ENCODE results near the gene CCDC157. TPM values are rescaled to one million over a fixed set of nuclear protein-coding genes. Genes with fewer than 3 reads are reported as not detected.
A peak's percentile ranks its signal among the peaks of the same experiment; 100 is the strongest.

CCDC157 gene
- total RNA-seq, 2 experiments from 2014 or later = 2.2 to 2.4 TPM

- CTCF ChIA-PET = interaction anchor here (1.0 to 4.5 kb wide), 9 partner anchors 9 to 206 kb away, joined by 3 to 37 read pairs (median 5); partner anchors contain the start of genes CASTOR1, RNF215 and TBC1D10A
- DNase-seq (peak; percentile 69), ATAC-seq (peak; percentile 48)
- Mint-ChIP-seq H3K4me1 (ENCODE audit: low read depth) (peaks cover 93% of the 10 kb centered on the region), H3K36me3 (ENCODE audit: low read depth) (peaks cover 23% of the 10 kb centered on the region), H3K4me3 (no peak overlapping the region), H3K9me3 (no peaks in the 10 kb centered on the region), H3K27me3 (no peaks in the 10 kb centered on the region), H3K27ac (peak overlapping the region; percentile 80)
- intact Hi-C loops (cut with micrococcal nuclease) = no loop called here
- POLR2A ChIA-PET = interaction anchor here (0.8 to 8.7 kb wide), 7 partner anchors 10 to 26 kb away, joined by 3 to 68 read pairs (median 6); partner anchors contain the start of genes CASTOR1 and TBC1D10A
- TF ChIP-seq, protein P1, sequence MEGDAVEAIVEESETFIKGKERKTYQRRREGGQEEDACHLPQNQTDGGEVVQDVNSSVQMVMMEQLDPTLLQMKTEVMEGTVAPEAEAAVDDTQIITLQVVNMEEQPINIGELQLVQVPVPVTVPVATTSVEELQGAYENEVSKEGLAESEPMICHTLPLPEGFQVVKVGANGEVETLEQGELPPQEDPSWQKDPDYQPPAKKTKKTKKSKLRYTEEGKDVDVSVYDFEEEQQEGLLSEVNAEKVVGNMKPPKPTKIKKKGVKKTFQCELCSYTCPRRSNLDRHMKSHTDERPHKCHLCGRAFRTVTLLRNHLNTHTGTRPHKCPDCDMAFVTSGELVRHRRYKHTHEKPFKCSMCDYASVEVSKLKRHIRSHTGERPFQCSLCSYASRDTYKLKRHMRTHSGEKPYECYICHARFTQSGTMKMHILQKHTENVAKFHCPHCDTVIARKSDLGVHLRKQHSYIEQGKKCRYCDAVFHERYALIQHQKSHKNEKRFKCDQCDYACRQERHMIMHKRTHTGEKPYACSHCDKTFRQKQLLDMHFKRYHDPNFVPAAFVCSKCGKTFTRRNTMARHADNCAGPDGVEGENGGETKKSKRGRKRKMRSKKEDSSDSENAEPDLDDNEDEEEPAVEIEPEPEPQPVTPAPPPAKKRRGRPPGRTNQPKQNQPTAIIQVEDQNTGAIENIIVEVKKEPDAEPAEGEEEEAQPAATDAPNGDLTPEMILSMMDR (IDR thresholded peaks at IDR 0.05) = no peak
These were observed 41.9 kb upstream of the CCDC157 start for GRCh38 chr22:30314915-30315314.

DNA sequence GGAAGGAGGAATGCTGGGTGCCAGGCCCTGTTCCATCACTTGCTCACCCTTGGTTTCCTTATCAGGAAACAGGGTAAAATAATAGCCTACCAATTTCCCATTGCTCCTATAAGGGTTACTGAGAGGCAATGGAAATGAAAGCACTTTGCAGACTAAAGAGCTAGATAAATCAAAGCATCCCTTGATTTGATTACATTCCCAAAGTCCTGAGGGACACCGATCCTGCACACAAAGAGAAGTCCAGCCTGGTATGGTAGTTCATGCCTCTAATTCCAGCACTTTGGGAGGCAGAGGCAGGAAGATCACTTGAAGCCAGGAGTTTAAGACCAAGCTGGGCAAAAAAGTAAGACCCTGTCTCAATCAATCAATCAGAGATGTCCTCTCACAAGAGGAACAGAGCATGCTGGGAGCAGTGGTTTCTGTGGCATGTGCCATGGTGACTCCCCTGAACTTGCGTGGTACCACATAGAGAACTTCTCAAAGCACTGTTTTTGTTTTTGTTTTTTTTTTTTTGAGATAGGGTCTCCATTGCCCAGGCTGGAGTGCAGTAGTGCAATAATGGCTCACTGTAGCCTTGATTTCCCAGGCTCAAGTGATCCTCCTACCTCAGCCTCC, 40.7 kb upstream of the CCDC157 start:
- peaks cover 91% of the 10 kb centered on the region for H3K4me1 Mint-ChIP-seq (ENCODE audit: low read depth)
- DNase-seq (peak; percentile 44), ATAC-seq (no peak)
- CTCF ChIA-PET = interaction anchor here (1.0 to 4.5 kb wide), 7 partner anchors 8 to 75 kb away, joined by 3 to 37 read pairs (median 7); partner anchors contain the start of genes CASTOR1 and RNF215
- H3K27me3 Mint-ChIP-seq = no peaks in the 10 kb centered on the region
- H3K27ac Mint-ChIP-seq = peak overlapping the region; percentile 80
- peaks cover 23% of the 10 kb centered on the region for H3K36me3 Mint-ChIP-seq (ENCODE audit: low read depth)
- no peak overlapping the region for H3K4me3 Mint-ChIP-seq
- TF ChIP-seq, protein P1 (IDR thresholded peaks at IDR 0.05) = no peak
- POLR2A ChIA-PET = interaction anchor here (2.5 to 8.7 kb wide), 2 partner anchors 9 to 19 kb away, joined by 7 to 68 read pairs; partner anchors contain the start of gene TBC1D10A
- intact Hi-C loops (cut with micrococcal nuclease) = no loop called here
- H3K9me3 Mint-ChIP-seq = no peaks in the 10 kb centered on the region

DNA sequence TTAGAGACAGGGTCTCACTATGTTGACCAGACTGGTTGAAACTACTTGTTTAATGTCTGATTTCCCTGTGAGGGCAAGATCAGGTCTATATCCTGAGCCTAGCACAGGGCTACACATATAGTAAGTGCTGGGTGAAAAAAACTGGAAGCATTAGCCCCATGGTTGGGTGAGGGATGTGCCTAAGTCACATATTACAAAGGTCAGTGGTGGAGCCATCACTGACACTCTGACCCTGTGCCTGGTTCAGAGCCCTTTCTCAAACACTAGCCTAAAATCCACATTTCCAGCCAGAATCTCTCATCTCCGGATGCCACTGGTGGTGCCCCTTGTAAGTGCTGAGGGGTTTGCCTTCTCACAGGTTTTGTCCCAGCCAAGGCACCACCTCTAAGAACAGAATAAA, 39.0 kb upstream of the CCDC157 start:
- DNase-seq = no peak
- H3K4me3 Mint-ChIP-seq = no peak overlapping the region
- intact Hi-C loops (cut with micrococcal nuclease) = no loop called here
- TF ChIP-seq, protein P1 (IDR thresholded peaks at IDR 0.05) = no peak
- H3K27me3 Mint-ChIP-seq = no peaks in the 10 kb centered on the region
- ChIA-PET CTCF (interaction anchor here (1.1 to 1.6 kb wide), 2 partner anchors 10 to 30 kb away, joined by 3 to 7 read pairs; no protein-coding TSS in a partner anchor), POLR2A (interaction anchor here (1.8 to 8.7 kb wide), 2 partner anchors 8 to 38 kb away, joined by 4 to 68 read pairs; partner anchors contain the start of genes SF3A1 and TBC1D10A)
- no peak for ATAC-seq
- H3K27ac Mint-ChIP-seq = peak overlapping the region; percentile 76
- no peaks in the 10 kb centered on the region for H3K9me3 Mint-ChIP-seq
- peaks cover 82% of the 10 kb centered on the region for H3K4me1 Mint-ChIP-seq (ENCODE audit: low read depth)
- peaks cover 21% of the 10 kb centered on the region for H3K36me3 Mint-ChIP-seq (ENCODE audit: low read depth)

DNA sequence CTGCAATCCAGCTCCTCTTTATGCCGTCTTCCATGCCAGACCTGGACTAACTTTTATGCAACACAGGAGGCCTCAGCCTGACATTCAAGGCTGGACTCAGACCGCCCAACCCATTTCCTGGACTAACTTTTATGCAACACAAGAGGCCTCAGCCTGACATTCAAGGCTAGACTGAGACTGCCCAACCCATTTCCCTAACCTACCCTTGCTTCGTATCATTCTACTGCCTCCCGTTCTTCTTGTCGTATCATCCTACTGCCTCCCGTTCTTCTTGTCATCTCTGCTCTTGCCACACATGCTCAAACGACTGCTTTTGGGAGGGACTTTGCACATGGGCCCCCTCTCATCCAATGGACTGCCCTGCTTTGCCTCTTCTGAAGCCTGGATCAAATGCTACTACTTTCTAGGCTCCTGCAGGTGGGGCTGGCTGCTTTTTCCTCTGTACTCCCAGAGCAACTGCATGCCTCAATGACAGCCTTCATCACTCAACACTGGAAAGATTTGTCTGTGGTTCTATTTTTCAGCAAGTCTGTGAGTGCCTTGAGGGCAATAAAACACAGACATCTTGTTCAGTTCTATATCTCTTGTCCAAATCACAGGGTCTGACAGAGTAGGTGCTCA, 37.9 kb upstream of the CCDC157 start:
- no peaks in the 10 kb centered on the region for H3K9me3 Mint-ChIP-seq
- intact Hi-C loops (cut with micrococcal nuclease) = no loop called here
- TF ChIP-seq, protein P1 (IDR thresholded peaks at IDR 0.05) = no peak
- peak overlapping the region; percentile 76 for H3K27ac Mint-ChIP-seq
- ChIA-PET POLR2A (interaction anchor here (1.8 to 2.1 kb wide), 2 partner anchors 9 to 37 kb away, joined by 4 read pairs; partner anchors contain the start of gene SF3A1), CTCF (interaction anchor here (1.0 kb wide), 1 partner anchor 12 kb away, joined by 3 read pairs; no protein-coding TSS in a partner anchor)
- H3K4me3 Mint-ChIP-seq = no peak overlapping the region
- no peak for DNase-seq
- no peaks in the 10 kb centered on the region for H3K27me3 Mint-ChIP-seq
- H3K36me3 Mint-ChIP-seq (ENCODE audit: low read depth) = peaks cover 19% of the 10 kb centered on the region
- peak; percentile 31 for ATAC-seq
- peaks cover 84% of the 10 kb centered on the region for H3K4me1 Mint-ChIP-seq (ENCODE audit: low read depth)

Data from activated CD8-positive, alpha-beta T cell treated with anti-CD3 and anti-CD28 coated beads for 36 hours (primary cell).